HCT116 (cell line): ENCODE measurements around the gene IFI30.

Experiments
- EZH2 ChIP-seq: fragments of 200-600 bp; sonication (generic); IDR thresholded peaks from 2 replicates; pipeline ENCODE4 v1.6.1; 2017; ENCODE audit warnings: antibody characterized with exemption, mixed run types
- EZH2phosphoT487 ChIP-seq: fragments of 200-600 bp; IDR thresholded peaks from 2 replicates; pipeline ENCODE4 v1.6.1; 2018; ENCODE audit warnings: antibody characterized with exemption, borderline replicate concordance
- POLR2AphosphoS5 ChIP-seq: IDR thresholded peaks from 2 replicates; pipeline ENCODE4 v1.6.1; 2011; ENCODE audit warnings: mild to moderate bottlenecking, low read depth, low read length, moderate library complexity
- RAD21 ChIP-seq: IDR thresholded peaks from 2 replicates; pipeline ENCODE4 v1.6.1; 2012; ENCODE audit warnings: low read depth, mild to moderate bottlenecking
- TF ChIP-seq, protein P1 (sequence below), 3 experiments: fragments of 200-600 bp in 1 of 3; sonication (generic) in 1 of 3; IDR thresholded peaks in 2 of 3; conservative IDR thresholded peaks in 1 of 3; 2 replicates each; pipeline ENCODE4 v1.5.1; 2012 to 2017; ENCODE audit warnings: low read depth in 2 of 3, low read length in 2 of 3, antibody characterized with exemption in 1 of 3, borderline replicate concordance in 1 of 3, control low read depth in 1 of 3, mild to moderate bottlenecking in 1 of 3, mixed read lengths in 1 of 3, mixed run types in 1 of 3, moderate library complexity in 1 of 3; ENCODE audit not compliant: insufficient read depth in 1 of 3

DNA sequence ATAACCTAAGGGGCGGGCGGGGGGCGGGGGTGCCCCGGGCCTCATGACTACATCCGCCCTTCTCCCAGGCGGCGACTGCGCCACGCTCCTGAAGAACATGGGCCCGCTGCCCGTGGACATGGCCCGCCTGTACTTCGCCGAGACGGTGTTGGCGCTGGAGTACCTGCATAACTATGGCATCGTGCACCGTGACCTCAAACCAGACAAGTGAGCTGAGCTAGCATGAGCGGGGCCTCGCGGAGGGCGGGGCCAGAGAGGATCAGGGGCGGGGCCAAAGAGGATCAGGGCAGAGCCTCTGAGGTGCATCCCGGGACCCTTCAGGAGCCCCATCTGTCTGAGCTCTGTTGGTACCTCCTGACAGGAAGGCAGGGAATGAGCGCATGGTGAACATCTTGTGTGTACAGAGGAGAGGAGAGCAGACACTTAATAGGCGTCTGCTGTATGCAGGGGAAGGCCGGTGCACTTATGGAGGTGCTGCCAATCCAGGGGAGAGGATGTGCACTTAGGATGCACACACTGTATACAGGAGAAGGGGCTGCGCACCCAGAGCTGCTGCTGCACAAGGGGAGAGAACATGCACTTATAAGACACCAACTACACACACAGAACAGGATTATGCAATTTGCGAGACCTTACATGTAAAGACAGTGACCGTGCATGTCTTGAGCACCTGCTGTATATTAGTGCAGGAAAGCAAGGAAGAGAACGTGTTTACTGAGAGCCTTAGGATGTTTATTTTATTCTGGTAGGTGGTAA is 41.6 kb upstream of the IFI30 start:
- TF ChIP-seq EZH2phosphoT487, result no peak
- TF ChIP-seq, protein P1, sequence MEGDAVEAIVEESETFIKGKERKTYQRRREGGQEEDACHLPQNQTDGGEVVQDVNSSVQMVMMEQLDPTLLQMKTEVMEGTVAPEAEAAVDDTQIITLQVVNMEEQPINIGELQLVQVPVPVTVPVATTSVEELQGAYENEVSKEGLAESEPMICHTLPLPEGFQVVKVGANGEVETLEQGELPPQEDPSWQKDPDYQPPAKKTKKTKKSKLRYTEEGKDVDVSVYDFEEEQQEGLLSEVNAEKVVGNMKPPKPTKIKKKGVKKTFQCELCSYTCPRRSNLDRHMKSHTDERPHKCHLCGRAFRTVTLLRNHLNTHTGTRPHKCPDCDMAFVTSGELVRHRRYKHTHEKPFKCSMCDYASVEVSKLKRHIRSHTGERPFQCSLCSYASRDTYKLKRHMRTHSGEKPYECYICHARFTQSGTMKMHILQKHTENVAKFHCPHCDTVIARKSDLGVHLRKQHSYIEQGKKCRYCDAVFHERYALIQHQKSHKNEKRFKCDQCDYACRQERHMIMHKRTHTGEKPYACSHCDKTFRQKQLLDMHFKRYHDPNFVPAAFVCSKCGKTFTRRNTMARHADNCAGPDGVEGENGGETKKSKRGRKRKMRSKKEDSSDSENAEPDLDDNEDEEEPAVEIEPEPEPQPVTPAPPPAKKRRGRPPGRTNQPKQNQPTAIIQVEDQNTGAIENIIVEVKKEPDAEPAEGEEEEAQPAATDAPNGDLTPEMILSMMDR (IDR thresholded peaks at IDR 0.05 in 2 of 3, conservative IDR thresholded peaks at IDR 0.05 in 1 of 3; ENCODE audit: borderline replicate concordance in 1 of 3, insufficient read depth in 1 of 3, low read depth in 2 of 3, low read length in 2 of 3), result no peak
- no peak for TF ChIP-seq EZH2
- TF ChIP-seq RAD21, result no peak
- no peak for TF ChIP-seq POLR2AphosphoS5
